ENCODE data around the gene ASB2.

- TF ChIP-seq EP300 (IDR thresholded peaks at IDR 0.05), result no peak
- peak in 6 of 7 experiments; percentile 85 to 100 (median 98) for TF ChIP-seq CTCF (IDR thresholded peaks at IDR 0.05)
- no peak for TF ChIP-seq POLR2A (IDR thresholded peaks at IDR 0.05)
These were observed 83.3 kb downstream of the ASB2 start for GRCh38 chr14:93892923-93893558.
